GM19452 (cell line): ENCODE measurements around the gene OAF.

Experiments used
- ATAC-seq: cut with Tn5 transposase; IDR thresholded peaks from one replicate; pipeline ENCODE4 v1.9.1; 2021; ENCODE audit not compliant: unreplicated experiment

OAF gene

GRCh38 chr11:120200677-120201076 lies 10.2 kb upstream of the OAF start:
- no peak for ATAC-seq

GRCh38 chr11:120201653-120202052 lies 9.2 kb upstream of the OAF start:
- no peak for ATAC-seq

- ATAC-seq, result no peak
Observed at GRCh38 chr11:120203626-120204025, 7.2 kb upstream of the OAF start.

- ATAC-seq, result no peak
Observed at GRCh38 chr11:120205596-120206161, 5.2 kb upstream of the OAF start.

GRCh38 chr11:120207512-120207911 lies 3.3 kb upstream of the OAF start:
- no peak for ATAC-seq

GRCh38 chr11:120208001-120208441 lies 2.8 kb upstream of the OAF start:
- no peak for ATAC-seq

- no peak for ATAC-seq
Observed at GRCh38 chr11:120208777-120209176, 2.1 kb upstream of the OAF start.

GRCh38 chr11:120209746-120210625 lies 846 bp upstream of the OAF start:
- no peak for ATAC-seq

GRCh38 chr11:120211522-120212258 lies 858 bp downstream of the OAF start:
- no peak for ATAC-seq

- ATAC-seq, result no peak
Observed at GRCh38 chr11:120212259-120212878, 1.5 kb downstream of the OAF start.

- ATAC-seq, result no peak
Observed at GRCh38 chr11:120212926-120213325, 2.1 kb downstream of the OAF start.

- no peak for ATAC-seq
Observed at GRCh38 chr11:120214581-120214980, 3.7 kb downstream of the OAF start.

GRCh38 chr11:120215634-120216033 lies 4.8 kb downstream of the OAF start:
- ATAC-seq, result no peak

- no peak for ATAC-seq
Observed at GRCh38 chr11:120216426-120217102, 5.7 kb downstream of the OAF start.

GRCh38 chr11:120217526-120217925 lies 6.7 kb downstream of the OAF start:
- ATAC-seq, result no peak

- no peak for ATAC-seq
Observed at GRCh38 chr11:120217941-120218694, 7.3 kb downstream of the OAF start.

- ATAC-seq, result no peak
Observed at GRCh38 chr11:120218695-120219033, 7.8 kb downstream of the OAF start.

GRCh38 chr11:120219232-120219937 lies 8.6 kb downstream of the OAF start:
- ATAC-seq, result no peak

GRCh38 chr11:120219938-120220746 lies 9.3 kb downstream of the OAF start:
- ATAC-seq, result no peak
